Panc1 (cell line): ENCODE measurements around the gene CRYGN.

Source experiments
- TCF7L2 ChIP-seq: IDR thresholded peaks from 2 replicates; pipeline ENCODE4 v1.6.1; 2011; ENCODE audit warnings: mild to moderate bottlenecking, low read depth, low read length, inconsistent platforms
- TF ChIP-seq, protein P1 (sequence below): fragments of 450-650 bp; IDR thresholded peaks from 2 replicates; pipeline ENCODE4 v1.5.1; 2017; ENCODE audit warnings: mild to moderate bottlenecking
- TF ChIP-seq, protein P2 (sequence below), 2 experiments: IDR thresholded peaks; 2 replicates each; pipeline ENCODE4 v1.6.1; 2011 to 2012; ENCODE audit warnings: low read depth in 2 of 2, control low read depth in 1 of 2, low read length in 1 of 2, mild to moderate bottlenecking in 1 of 2, moderate library complexity in 1 of 2; ENCODE audit not compliant: insufficient read depth in 1 of 2

DNA sequence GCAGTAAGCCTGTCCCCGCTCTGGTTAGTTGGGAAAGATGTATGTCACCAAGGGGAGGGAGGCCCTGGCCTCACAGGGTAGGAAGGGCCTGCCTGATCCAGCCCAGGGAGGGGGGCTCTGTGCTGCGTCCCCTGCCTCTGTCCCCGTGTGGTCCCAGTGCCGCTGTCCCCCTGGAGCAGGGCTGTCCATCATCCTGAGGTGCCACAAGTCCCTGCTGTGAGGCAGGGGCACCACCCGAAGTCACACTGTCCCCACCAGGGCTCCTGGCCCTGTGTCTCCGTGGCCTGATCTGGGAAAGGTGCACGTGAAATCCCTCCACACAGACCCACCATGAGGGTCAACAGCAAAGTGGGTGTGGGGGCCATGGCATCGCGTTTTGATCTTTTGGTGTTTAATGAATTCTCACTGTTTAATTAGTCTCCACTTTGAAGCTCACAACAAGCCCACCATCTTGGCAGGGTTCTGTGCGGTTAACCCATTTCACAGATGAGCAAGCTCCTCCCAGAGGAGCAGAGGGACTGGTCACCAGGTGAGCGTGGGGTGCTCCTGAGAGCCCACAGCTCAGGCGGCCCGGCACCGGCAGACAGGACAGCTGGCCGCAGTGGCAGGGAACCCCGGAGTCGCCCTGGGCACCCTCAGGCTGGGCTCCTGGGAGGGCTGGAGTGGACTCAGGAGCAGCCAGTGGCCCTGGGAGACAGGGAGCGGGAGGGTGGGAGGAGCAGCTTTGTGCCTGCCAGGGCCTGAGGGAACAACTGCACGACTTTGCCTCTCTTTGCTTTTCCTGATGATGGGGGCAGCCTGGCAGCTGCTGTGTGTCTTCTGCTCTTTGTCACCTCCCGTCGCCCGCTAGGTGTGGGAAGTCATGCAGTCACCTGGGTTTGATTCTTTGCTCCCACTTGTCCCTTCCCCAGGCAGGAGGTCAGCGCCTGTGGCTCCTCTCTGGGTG lies 12.0 kb upstream of the CRYGN start:
- TF ChIP-seq, protein P1, sequence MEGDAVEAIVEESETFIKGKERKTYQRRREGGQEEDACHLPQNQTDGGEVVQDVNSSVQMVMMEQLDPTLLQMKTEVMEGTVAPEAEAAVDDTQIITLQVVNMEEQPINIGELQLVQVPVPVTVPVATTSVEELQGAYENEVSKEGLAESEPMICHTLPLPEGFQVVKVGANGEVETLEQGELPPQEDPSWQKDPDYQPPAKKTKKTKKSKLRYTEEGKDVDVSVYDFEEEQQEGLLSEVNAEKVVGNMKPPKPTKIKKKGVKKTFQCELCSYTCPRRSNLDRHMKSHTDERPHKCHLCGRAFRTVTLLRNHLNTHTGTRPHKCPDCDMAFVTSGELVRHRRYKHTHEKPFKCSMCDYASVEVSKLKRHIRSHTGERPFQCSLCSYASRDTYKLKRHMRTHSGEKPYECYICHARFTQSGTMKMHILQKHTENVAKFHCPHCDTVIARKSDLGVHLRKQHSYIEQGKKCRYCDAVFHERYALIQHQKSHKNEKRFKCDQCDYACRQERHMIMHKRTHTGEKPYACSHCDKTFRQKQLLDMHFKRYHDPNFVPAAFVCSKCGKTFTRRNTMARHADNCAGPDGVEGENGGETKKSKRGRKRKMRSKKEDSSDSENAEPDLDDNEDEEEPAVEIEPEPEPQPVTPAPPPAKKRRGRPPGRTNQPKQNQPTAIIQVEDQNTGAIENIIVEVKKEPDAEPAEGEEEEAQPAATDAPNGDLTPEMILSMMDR = no peak
- no peak for TF ChIP-seq TCF7L2
- TF ChIP-seq, protein P2, sequence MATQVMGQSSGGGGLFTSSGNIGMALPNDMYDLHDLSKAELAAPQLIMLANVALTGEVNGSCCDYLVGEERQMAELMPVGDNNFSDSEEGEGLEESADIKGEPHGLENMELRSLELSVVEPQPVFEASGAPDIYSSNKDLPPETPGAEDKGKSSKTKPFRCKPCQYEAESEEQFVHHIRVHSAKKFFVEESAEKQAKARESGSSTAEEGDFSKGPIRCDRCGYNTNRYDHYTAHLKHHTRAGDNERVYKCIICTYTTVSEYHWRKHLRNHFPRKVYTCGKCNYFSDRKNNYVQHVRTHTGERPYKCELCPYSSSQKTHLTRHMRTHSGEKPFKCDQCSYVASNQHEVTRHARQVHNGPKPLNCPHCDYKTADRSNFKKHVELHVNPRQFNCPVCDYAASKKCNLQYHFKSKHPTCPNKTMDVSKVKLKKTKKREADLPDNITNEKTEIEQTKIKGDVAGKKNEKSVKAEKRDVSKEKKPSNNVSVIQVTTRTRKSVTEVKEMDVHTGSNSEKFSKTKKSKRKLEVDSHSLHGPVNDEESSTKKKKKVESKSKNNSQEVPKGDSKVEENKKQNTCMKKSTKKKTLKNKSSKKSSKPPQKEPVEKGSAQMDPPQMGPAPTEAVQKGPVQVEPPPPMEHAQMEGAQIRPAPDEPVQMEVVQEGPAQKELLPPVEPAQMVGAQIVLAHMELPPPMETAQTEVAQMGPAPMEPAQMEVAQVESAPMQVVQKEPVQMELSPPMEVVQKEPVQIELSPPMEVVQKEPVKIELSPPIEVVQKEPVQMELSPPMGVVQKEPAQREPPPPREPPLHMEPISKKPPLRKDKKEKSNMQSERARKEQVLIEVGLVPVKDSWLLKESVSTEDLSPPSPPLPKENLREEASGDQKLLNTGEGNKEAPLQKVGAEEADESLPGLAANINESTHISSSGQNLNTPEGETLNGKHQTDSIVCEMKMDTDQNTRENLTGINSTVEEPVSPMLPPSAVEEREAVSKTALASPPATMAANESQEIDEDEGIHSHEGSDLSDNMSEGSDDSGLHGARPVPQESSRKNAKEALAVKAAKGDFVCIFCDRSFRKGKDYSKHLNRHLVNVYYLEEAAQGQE (IDR thresholded peaks at IDR 0.05; ENCODE audit: insufficient read depth in 1 of 2, low read depth in 2 of 2, low read length in 1 of 2) = no peak
